WTC11 (cell line): ENCODE data around the gene SLC41A3. TPM values are rescaled to one million over a fixed set of nuclear protein-coding genes. Genes with fewer than 3 reads are reported as not detected.

Experiments used
- ATAC-seq: fragments of 200-7000 bp; cut with Tn5 transposase; 2 replicates; pipeline ENCODE4 v1.10.0; 2021; ENCODE audit warnings: mild to moderate bottlenecking, moderate library complexity
- CTCF ChIA-PET: fragments of 300-600 bp; sonication (Branson Sonifier 250); formaldehyde crosslinking; loops from one replicate; lab custom pipeline; 2021; ENCODE audit warnings: antibody characterized with exemption; lab: Charles Lee
- POLR2A ChIA-PET: fragments of 350-600 bp; sonication (Branson Sonifier 250); formaldehyde crosslinking; loops from one replicate; lab custom pipeline; 2021; ENCODE audit warnings: antibody characterized with exemption; lab: Charles Lee
- DNase-seq: peaks from one replicate; pipeline ENCODE4 v3.0.0; 2021; ENCODE audit warnings: low spot score
- H3K27ac Mint-ChIP-seq: 2 replicates; pipeline ENCODE4 v1.8.0; 2021; ENCODE audit warnings: mixed read lengths
- H3K27me3 Mint-ChIP-seq: 2 replicates; pipeline ENCODE4 v1.8.0; 2021; ENCODE audit warnings: low read depth, mild to moderate bottlenecking, moderate library complexity, mixed read lengths
- H3K36me3 Mint-ChIP-seq: 2 replicates; pipeline ENCODE4 v1.8.0; 2021; ENCODE audit warnings: mixed read lengths
- H3K4me1 Mint-ChIP-seq: 2 replicates; pipeline ENCODE4 v1.8.0; 2022; ENCODE audit warnings: mixed read lengths
- H3K4me3 Mint-ChIP-seq: 2 replicates; pipeline ENCODE4 v1.8.0; 2021; ENCODE audit warnings: mild to moderate bottlenecking, moderate library complexity, mixed read lengths
- H3K9me3 Mint-ChIP-seq: 2 replicates; pipeline ENCODE4 v1.8.0; 2021; ENCODE audit warnings: mixed read lengths
- ATF1 ChIP-seq: sonication (generic); formaldehyde crosslinking; IDR thresholded peaks from 2 replicates; pipeline ENCODE4 v1.8.1; 2023; ENCODE audit warnings: mild to moderate bottlenecking, moderate library complexity, missing genetic modification reagents
- E2F5 ChIP-seq: sonication (generic); formaldehyde crosslinking; IDR thresholded peaks from 2 replicates; pipeline ENCODE4 v1.8.1; 2022; ENCODE audit warnings: mild to moderate bottlenecking, moderate library complexity, missing genetic modification reagents
- EMX1 ChIP-seq: fragments of 250-450 bp; sonication (Bioruptor Pico); IDR thresholded peaks from 2 replicates; pipeline ENCODE4 v1.8.0; 2021; ENCODE audit warnings: mild to moderate bottlenecking
- IRF2 ChIP-seq: sonication (generic); formaldehyde crosslinking; IDR thresholded peaks from 2 replicates; pipeline ENCODE4 v1.8.0; 2022; ENCODE audit warnings: low read depth, missing genetic modification reagents, borderline replicate concordance
- MXD4 ChIP-seq: fragments of 250-450 bp; sonication (Bioruptor Pico); IDR thresholded peaks from 2 replicates; pipeline ENCODE4 v1.8.0; 2021; ENCODE audit warnings: mild to moderate bottlenecking, moderate library complexity, borderline replicate concordance
- NR2C2 ChIP-seq: sonication (generic); formaldehyde crosslinking; IDR thresholded peaks from 2 replicates; pipeline ENCODE4 v1.8.0; 2022; ENCODE audit warnings: mild to moderate bottlenecking, missing genetic modification reagents
- PRRX2 ChIP-seq: fragments of 250-450 bp; sonication (Bioruptor Pico); IDR thresholded peaks from 2 replicates; pipeline ENCODE4 v1.8.0; 2021; ENCODE audit warnings: mild to moderate bottlenecking
- SMAD4 ChIP-seq: sonication (generic); formaldehyde crosslinking; IDR thresholded peaks from 2 replicates; pipeline ENCODE4 v1.8.0; 2022; ENCODE audit warnings: mild to moderate bottlenecking, missing genetic modification reagents
- TEAD1 ChIP-seq: sonication (generic); formaldehyde crosslinking; IDR thresholded peaks from 2 replicates; pipeline ENCODE4 v1.8.0; 2022; ENCODE audit warnings: mild to moderate bottlenecking, missing genetic modification reagents
- TP53 ChIP-seq: sonication (generic); formaldehyde crosslinking; IDR thresholded peaks from 2 replicates; pipeline ENCODE4 v1.8.1; 2023; ENCODE audit warnings: mild to moderate bottlenecking, missing genetic modification reagents
- USF2 ChIP-seq: sonication (generic); formaldehyde crosslinking; IDR thresholded peaks from 2 replicates; pipeline ENCODE4 v1.8.1; 2023; ENCODE audit warnings: mild to moderate bottlenecking, missing genetic modification reagents, moderate library complexity
- ZNF512 ChIP-seq: sonication (generic); formaldehyde crosslinking; IDR thresholded peaks from 2 replicates; pipeline ENCODE4 v1.8.1; 2022; ENCODE audit warnings: missing genetic modification reagents, borderline replicate concordance
- ZNF532 ChIP-seq: fragments of 250-450 bp; sonication (Bioruptor Pico); IDR thresholded peaks from 2 replicates; pipeline ENCODE4 v1.9.0; 2021; ENCODE audit warnings: mild to moderate bottlenecking, borderline replicate concordance
- total RNA-seq: library from RNA; stranded (reverse); gene quantifications from 3 replicates; pipeline ENCODE4 v1.2.3, GENCODE V29; 2021

SLC41A3 gene
- total RNA-seq, 1 experiment from 2014 or later: 28.4 TPM

- TF ChIP-seq ZNF532: no peak
- no peak for TF ChIP-seq USF2 (CRISPR knock-in tag)
Observed at GRCh38 chr3:126026761-126027160, 57.2 kb downstream of the SLC41A3 start (continued).

- TF ChIP-seq PRRX2: no peak
- no peak for TF ChIP-seq NR2C2 (CRISPR knock-in tag)
- no peak for TF ChIP-seq ZNF532
- no peak for TF ChIP-seq IRF2
- CTCF ChIA-PET: no interaction called here
Observed at GRCh38 chr3:126026277-126026751, 57.6 kb downstream of the SLC41A3 start.

GRCh38 chr3:126025862-126026261, 58.1 kb downstream of the SLC41A3 start:
- Mint-ChIP-seq H3K4me3 (no peak overlapping the region), H3K36me3 (peaks cover 52% of the 10 kb centered on the region), H3K27ac (no peak overlapping the region), H3K4me1 (peaks cover 23% of the 10 kb centered on the region), H3K27me3 (peaks cover 81% of the 10 kb centered on the region), H3K9me3 (peaks cover 38% of the 10 kb centered on the region)
- no peak for TF ChIP-seq SMAD4 (CRISPR knock-in tag)
- no peak for TF ChIP-seq EMX1 (CRISPR knock-in tag)
- no peak for TF ChIP-seq PRRX2
- no peak for TF ChIP-seq E2F5 (CRISPR knock-in tag)
- no peak for TF ChIP-seq TEAD1 (CRISPR knock-in tag)
- TF ChIP-seq ATF1 (CRISPR knock-in tag): no peak
- no peak for TF ChIP-seq TP53 (CRISPR knock-in tag)
- no peak for TF ChIP-seq MXD4 (CRISPR knock-in tag)
- TF ChIP-seq ZNF512 (CRISPR knock-in tag): no peak
- no peak for DNase-seq
- ATAC-seq: no peak
- ChIA-PET POLR2A (no interaction called here), CTCF (no interaction called here)

More at GRCh38 chr3:126026277-126026751, 57.6 kb downstream of the SLC41A3 start:
- Mint-ChIP-seq H3K4me3 (no peak overlapping the region), H3K36me3 (peaks cover 52% of the 10 kb centered on the region), H3K27ac (no peak overlapping the region), H3K9me3 (peaks cover 38% of the 10 kb centered on the region), H3K27me3 (peaks cover 76% of the 10 kb centered on the region), H3K4me1 (peaks cover 19% of the 10 kb centered on the region)
- no peak for DNase-seq
- POLR2A ChIA-PET: no interaction called here
- no peak for ATAC-seq
